ENCODE measurements around the gene TBC1D10A.

Gene TBC1D10A

GRCh38 chr22:30243661-30244060 is 83.1 kb downstream of the TBC1D10A start:
- DNase-seq: no peak

Measured in GDM1 (cell line).